GM18858 (cell line): ENCODE results near the gene CYP2W1.

ENCODE experiments used
- ATAC-seq: cut with Tn5 transposase; IDR thresholded peaks from one replicate; pipeline ENCODE4 v1.9.1; 2021; ENCODE audit not compliant: unreplicated experiment

CYP2W1 gene

GRCh38 chr7:981793-982510, 1.0 kb upstream of the CYP2W1 start:
- ATAC-seq: no peak

GRCh38 chr7:982511-983003, 424 bp upstream of the CYP2W1 start:
- no peak for ATAC-seq

GRCh38 chr7:983616-984071, 663 bp downstream of the CYP2W1 start:
- ATAC-seq: no peak

DNA sequence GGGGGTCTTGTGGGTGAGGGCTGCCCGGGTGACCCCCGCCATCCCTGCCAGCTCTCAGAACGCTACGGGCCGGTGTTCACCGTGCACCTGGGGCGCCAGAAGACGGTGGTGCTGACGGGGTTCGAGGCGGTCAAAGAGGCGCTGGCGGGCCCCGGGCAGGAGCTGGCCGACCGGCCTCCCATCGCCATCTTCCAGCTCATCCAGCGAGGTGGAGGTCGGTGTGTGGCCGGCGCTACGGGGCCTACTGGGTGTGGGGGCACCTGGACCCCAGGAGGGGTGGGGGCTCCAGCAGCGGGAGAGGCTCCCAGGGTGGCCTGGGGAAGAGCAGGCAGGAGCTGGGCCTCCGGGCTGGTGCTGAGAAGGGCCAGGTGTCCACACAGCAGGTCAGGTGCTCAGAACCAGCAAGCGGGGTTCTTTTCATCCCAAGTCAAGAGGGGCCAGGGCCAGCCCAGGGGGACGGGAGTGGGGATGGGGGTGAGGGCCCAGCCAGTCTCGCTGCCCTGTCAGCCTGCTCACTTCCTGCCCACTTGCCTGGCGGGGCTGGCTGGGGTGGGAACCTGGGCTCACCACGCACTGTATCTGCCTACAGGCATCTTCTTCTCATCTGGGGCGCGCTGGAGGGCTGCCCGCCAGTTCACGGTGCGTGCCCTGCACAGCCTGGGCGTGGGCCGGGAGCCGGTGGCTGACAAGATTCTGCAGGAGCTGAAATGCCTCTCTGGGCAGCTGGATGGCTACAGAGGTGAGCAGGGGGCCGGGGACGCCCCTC, 1.6 kb downstream of the CYP2W1 start:
- no peak for ATAC-seq

DNA sequence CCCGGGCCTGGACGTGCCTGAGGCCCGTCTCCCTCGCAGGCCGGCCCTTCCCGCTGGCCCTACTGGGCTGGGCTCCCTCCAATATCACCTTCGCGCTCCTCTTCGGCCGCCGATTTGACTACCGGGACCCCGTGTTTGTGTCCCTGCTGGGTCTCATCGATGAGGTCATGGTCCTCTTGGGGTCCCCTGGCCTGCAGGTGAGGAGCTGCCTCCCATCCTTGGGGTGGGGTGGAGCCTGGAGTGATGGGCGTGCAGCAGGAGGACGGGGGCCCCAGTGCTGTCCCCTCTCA, 2.1 kb downstream of the CYP2W1 start:
- ATAC-seq: no peak

GRCh38 chr7:985915-986741, 3.1 kb downstream of the CYP2W1 start:
- no peak for ATAC-seq

DNA sequence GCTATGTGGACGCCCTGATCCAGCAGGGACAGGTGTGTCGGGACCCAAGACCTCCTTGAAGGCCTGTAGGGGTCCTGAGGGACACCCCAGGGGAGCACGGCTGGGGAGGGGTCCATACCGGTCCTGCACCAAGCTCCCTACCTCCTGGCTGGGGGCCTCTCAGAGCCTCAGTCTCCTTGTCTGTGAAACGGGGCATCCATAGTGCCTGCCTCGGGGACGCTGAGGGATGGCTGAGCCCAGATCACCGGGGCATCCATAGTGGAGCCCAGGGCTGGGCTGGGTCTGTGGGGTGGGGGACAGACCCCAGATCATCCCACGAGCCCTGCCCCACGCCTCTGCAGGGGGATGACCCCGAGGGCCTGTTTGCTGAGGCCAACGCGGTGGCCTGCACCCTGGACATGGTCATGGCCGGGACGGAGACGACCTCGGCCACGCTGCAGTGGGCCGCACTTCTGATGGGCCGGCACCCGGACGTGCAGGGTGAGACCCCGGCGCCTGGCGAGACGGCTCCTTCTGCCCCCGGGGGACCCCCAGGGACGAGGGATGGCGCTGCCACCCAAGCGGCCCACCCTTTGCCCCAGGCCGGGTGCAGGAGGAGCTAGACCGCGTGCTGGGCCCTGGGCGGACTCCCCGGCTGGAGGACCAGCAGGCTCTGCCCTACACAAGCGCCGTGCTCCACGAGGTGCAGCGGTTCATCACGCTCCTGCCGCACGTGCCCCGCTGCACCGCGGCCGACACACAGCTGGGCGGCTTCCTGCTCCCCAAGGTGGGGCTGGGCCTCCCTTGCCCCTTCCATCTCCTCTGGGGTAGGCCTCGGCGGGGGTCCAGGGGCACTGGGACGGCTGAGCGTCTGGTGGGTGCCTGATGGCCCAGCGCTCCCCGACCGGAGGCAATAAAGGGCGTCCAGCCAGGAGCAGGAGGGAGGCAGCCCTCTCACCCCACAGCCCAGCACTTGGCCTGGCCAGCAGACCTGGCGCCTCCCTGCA, 4.1 kb downstream of the CYP2W1 start:
- no peak for ATAC-seq

DNA sequence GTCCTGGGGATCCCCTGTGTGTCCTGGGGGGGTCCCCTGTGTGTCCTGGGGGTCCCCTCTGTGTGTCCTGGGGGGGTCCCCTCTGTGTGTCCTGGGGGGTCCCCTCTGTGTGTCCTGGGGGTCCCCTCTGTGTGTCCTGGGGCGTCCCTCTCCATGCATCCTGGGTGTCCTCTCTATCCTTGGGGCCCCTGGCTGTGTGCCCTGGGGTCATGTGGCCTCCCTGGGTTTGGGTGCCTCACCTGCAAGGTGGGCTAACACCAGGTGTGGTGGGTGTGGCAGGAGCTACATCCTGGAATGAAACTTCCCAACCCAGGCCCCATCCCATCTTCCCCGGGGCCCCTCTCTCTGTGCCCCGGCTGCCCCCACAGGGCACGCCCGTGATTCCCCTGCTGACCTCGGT, 4.9 kb downstream of the CYP2W1 start:
- ATAC-seq: no peak

DNA sequence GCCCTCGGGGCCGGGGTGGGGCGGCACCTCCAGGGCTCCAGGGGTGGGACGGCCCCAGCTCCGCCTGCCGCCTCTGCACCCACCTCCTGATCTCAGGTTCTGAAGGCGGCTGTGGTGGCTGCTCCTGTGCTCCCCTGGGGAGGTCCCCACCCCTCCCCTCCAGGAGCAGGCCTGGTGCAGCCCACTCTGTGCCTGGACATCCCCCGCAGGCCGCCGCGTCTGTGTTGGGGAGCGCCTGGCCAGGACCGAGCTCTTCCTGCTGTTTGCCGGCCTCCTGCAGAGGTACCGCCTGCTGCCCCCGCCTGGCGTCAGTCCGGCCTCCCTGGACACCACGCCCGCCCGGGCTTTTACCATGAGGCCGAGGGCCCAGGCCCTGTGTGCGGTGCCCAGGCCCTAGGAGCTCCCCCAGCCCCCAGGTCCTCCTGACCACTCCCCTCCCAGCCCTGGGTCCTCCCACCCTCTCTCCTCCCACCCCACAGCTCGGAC, 5.5 kb downstream of the CYP2W1 start:
- ATAC-seq: no peak

DNA sequence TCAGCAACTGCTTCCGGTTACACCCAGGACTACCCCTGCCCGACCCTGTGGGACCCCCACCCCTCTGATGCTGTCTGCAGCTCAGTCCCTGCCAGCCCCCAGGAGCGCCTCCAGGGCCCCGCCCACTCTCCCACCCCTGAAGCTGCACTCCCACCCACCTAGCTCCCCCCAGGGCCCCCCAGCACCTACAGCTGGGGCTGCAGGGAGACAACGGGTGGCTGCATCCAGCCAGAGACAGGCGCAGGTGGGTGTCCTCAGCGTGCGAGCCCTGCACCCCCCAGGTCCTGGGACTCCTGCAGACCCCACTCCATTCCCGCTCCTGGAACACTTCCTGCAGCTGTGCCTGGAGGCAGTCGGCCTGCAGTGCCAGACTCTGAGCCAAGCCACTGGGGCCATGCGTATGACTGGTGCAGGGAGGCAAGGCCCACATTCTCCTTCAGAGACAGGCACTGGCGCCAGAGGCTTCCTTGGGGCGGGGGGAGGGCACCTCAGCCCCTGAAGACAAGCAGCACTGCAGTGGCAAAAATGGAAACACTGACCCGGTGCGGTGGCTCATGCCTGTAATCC, 6.1 kb downstream of the CYP2W1 start:
- ATAC-seq: no peak

- ATAC-seq: no peak
Measured at GRCh38 chr7:990352-990932, 7.5 kb downstream of the CYP2W1 start.

DNA sequence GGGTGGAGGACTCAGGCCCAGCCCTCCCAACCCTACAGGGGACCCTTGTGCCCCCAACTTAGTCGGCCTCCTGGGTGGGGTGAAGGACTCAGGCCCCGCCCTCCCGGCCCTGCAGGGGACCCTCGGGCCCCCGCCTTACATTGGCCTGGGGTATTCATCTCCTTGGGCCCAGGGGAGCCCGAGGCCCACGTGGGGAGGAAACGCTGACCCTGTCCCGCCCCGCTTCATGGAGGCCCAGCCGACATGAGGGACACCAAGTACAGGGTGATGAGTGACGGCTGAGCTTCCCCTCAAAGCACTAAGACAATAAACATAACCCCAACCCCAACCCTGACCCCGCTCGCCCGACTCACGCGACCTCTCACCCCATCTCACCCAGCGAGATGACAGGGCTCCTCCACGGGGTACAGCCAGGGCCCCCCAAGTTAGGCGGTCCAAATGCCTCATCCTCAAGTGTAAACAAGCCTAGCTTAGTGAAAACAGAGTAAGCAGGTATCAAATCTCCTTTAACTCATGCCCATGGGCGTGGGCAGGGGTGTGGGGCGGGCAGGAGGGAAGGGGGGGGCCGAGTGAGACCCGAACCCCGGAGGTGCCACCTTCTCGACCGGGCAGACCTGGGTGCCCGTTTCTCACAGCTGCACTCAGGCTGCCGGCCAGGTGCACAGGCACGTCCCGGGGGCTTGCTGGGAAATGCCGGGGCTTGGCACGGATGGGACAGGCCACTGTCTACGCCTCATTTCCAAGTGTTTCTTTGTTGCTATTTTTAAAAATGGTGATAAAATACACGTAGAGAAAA, 8.2 kb downstream of the CYP2W1 start:
- ATAC-seq: no peak

- ATAC-seq: no peak
Measured at GRCh38 chr7:991729-992656, 9.0 kb downstream of the CYP2W1 start.

GRCh38 chr7:992709-993607, 10.0 kb downstream of the CYP2W1 start:
- peak; percentile 72 for ATAC-seq

- ATAC-seq: no peak
Measured at GRCh38 chr7:994592-995308, 11.8 kb downstream of the CYP2W1 start.

GRCh38 chr7:995571-995970, 12.6 kb downstream of the CYP2W1 start:
- no peak for ATAC-seq
